Osteoblast (primary cell): ENCODE results near the gene GATB. TPM values are rescaled to one million over a fixed set of nuclear protein-coding genes. Genes with fewer than 3 reads are reported as not detected.

Experiments used
- DNase-seq: peaks from one replicate; pipeline ENCODE4 v3.0.0; 2011; ENCODE audit warnings: low spot score, mixed read lengths; ENCODE audit not compliant: insufficient read length; ENCODE audit errors: missing footprints
- H2AFZ ChIP-seq: 2 replicates; pipeline ENCODE4 v1.6.0; 2011; ENCODE audit warnings: mild to moderate bottlenecking, low read length
- H3K27ac ChIP-seq: 2 replicates; pipeline ENCODE4 v1.5.1; 2011; ENCODE audit warnings: mild to moderate bottlenecking, low read depth, low read length, moderate library complexity
- H3K27me3 ChIP-seq: 2 replicates; pipeline ENCODE4 v1.6.0; 2012; ENCODE audit warnings: mild to moderate bottlenecking, control low read depth, inconsistent platforms, low read length, moderate library complexity; ENCODE audit not compliant: insufficient read depth
- H3K36me3 ChIP-seq: 2 replicates; pipeline ENCODE4 v1.5.1; 2011; ENCODE audit warnings: mild to moderate bottlenecking, low read length, control low read depth, moderate library complexity; ENCODE audit not compliant: insufficient read depth
- H3K4me1 ChIP-seq: 2 replicates; pipeline ENCODE4 v1.5.1; 2011; ENCODE audit warnings: mild to moderate bottlenecking, low read length, control low read depth, moderate library complexity; ENCODE audit not compliant: insufficient read depth
- H3K4me2 ChIP-seq: 2 replicates; pipeline ENCODE4 v1.6.0; 2011; ENCODE audit warnings: mild to moderate bottlenecking, low read length; ENCODE audit not compliant: insufficient read depth
- H3K4me3 ChIP-seq: fragments of 200-600 bp; sonication (generic); 3 replicates; pipeline ENCODE4 v1.5.1; 2012; ENCODE audit warnings: mild to moderate bottlenecking, low read length, inconsistent platforms; ENCODE audit not compliant: insufficient read depth
- H3K79me2 ChIP-seq: 2 replicates; pipeline ENCODE4 v1.6.0; 2012; ENCODE audit warnings: mild to moderate bottlenecking, low read length, control low read depth, inconsistent platforms; ENCODE audit not compliant: insufficient read depth
- H3K9me3 ChIP-seq: 2 replicates; pipeline ENCODE4 v1.5.1; 2011; ENCODE audit warnings: low read depth, low read length, control low read depth
- H4K20me1 ChIP-seq: 2 replicates; pipeline ENCODE4 v1.6.0; 2012; ENCODE audit warnings: mild to moderate bottlenecking, low read length, control low read depth; ENCODE audit not compliant: insufficient read depth
- CTCF ChIP-seq: IDR thresholded peaks from 2 replicates; pipeline ENCODE4 v1.5.1; 2011; ENCODE audit warnings: mild to moderate bottlenecking, low read depth, low read length, moderate library complexity; ENCODE audit errors: extremely low read depth
- total RNA-seq: library from RNA; depleted of rRNA; stranded (reverse); fragments of >200 nt; gene quantifications from 2 replicates; pipeline ENCODE4 v1.2.3, GENCODE V29; 2012

The GATB gene
- total RNA-seq, 1 donor, result 14.1 TPM

GRCh38 chr4:151766691-151767090, 5.9 kb upstream of the GATB start:
- no peak overlapping the region for H3K4me2 ChIP-seq
- no peak for DNase-seq
- H4K20me1 ChIP-seq, result no peaks in the 10 kb centered on the region
- H2AFZ ChIP-seq, result no peak overlapping the region
- H3K9me3 ChIP-seq, result no peaks in the 10 kb centered on the region
- H3K36me3 ChIP-seq, result no peaks in the 10 kb centered on the region
- no peaks in the 10 kb centered on the region for H3K4me1 ChIP-seq
- peaks cover 6% of the 10 kb centered on the region for H3K27me3 ChIP-seq
- no peak overlapping the region for H3K27ac ChIP-seq
- no peak overlapping the region for H3K4me3 ChIP-seq
- peak; percentile 15 for TF ChIP-seq CTCF
- H3K79me2 ChIP-seq, result no peaks in the 10 kb centered on the region

DNA sequence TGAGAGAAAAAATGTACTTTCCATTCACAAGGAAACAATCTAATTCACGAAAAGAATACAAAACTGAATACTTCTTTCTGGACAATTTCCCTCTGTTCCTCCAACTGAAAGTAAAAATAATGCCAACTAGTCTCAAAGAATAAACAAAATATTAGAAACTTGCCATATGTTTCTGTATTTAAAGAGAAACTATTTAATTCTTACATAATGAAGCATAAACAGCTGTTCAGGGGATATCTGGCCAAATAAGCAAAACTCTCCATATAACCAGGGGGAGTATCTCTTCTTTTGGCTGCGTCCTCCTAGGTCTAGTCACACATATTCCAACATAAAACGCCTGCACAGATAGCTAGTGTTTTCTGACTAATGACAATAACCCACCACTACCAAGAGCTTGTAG, 805 bp downstream of the GATB start:
- peaks cover 6% of the 10 kb centered on the region for H3K27me3 ChIP-seq
- no peaks in the 10 kb centered on the region for H3K9me3 ChIP-seq
- no peak for TF ChIP-seq CTCF
- peak overlapping the region; percentile 100 for H2AFZ ChIP-seq
- H3K36me3 ChIP-seq, result no peaks in the 10 kb centered on the region
- H3K4me1 ChIP-seq, result peaks cover 9% of the 10 kb centered on the region
- H3K4me2 ChIP-seq, result peak overlapping the region; percentile 91
- peak overlapping the region; percentile 97 for H3K4me3 ChIP-seq
- no peaks in the 10 kb centered on the region for H4K20me1 ChIP-seq
- DNase-seq, result no peak
- H3K27ac ChIP-seq, result peak overlapping the region; percentile 91
- H3K79me2 ChIP-seq, result peaks cover 6% of the 10 kb centered on the region

DNA sequence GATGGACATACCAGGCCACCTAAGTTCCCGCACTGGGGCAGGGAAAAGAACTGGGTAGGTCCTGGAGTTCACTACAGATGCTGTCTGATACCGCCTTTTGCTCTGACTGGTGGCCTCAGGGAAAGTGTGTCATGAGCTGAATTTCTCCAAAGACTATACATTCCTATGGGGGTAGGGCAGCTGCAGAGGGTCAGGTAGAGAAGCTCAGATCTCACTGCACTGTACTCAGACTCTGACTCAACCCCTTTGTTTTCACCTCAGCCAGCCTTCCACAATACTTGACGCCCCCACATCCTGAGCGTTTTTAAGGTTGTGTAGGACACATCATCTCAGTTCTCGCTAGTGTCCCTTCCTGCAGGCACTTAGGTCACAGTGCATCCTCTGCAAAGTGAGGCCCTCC, 7.8 kb downstream of the GATB start:
- H3K79me2 ChIP-seq, result no peaks in the 10 kb centered on the region
- no peaks in the 10 kb centered on the region for H3K27me3 ChIP-seq
- no peak overlapping the region for H2AFZ ChIP-seq
- H3K9me3 ChIP-seq, result no peaks in the 10 kb centered on the region
- peaks cover 5% of the 10 kb centered on the region for H3K4me1 ChIP-seq
- H3K36me3 ChIP-seq, result no peaks in the 10 kb centered on the region
- H3K27ac ChIP-seq, result no peak overlapping the region
- no peak overlapping the region for H3K4me3 ChIP-seq
- no peak overlapping the region for H3K4me2 ChIP-seq
- H4K20me1 ChIP-seq, result no peaks in the 10 kb centered on the region
- DNase-seq, result no peak
- TF ChIP-seq CTCF, result no peak

- no peak for TF ChIP-seq CTCF
- Histone ChIP-seq H3K27me3 (no peaks in the 10 kb centered on the region), H3K27ac (no peak overlapping the region), H3K4me2 (no peak overlapping the region), H4K20me1 (no peaks in the 10 kb centered on the region), H3K4me1 (peaks cover 6% of the 10 kb centered on the region), H3K36me3 (no peaks in the 10 kb centered on the region), H3K9me3 (no peaks in the 10 kb centered on the region), H3K79me2 (peaks cover 4% of the 10 kb centered on the region), H2AFZ (no peak overlapping the region), H3K4me3 (no peak overlapping the region)
- no peak for DNase-seq
These were observed 10.7 kb downstream of the GATB start for GRCh38 chr4:151750156-151750555.
